ENCODE measurements around the gene RGPD8. TPM values are rescaled to one million over a fixed set of nuclear protein-coding genes. Genes with fewer than 3 reads are reported as not detected.
"Not testable (repeated sequence)": the region's sequence is repeated elsewhere in the genome, so short reads cannot be mapped to it uniquely, and the experiment has no call there.

RGPD8 gene
- total RNA-seq, 1 donor from 2014 or later, result 4.8 TPM

GRCh38 chr2:112438603-112439261, 5.3 kb upstream of the RGPD8 start:
- DNase-seq (ENCODE audit: missing footprints); intact Hi-C loops (cut with DNase I); ATAC-seq: not testable (repeated sequence)

- peak; percentile 32 for DNase-seq (ENCODE audit: missing footprints)
- intact Hi-C loops (cut with DNase I); ATAC-seq: not testable (repeated sequence)
These were observed 4.0 kb upstream of the RGPD8 start for GRCh38 chr2:112437405-112437831.

DNA sequence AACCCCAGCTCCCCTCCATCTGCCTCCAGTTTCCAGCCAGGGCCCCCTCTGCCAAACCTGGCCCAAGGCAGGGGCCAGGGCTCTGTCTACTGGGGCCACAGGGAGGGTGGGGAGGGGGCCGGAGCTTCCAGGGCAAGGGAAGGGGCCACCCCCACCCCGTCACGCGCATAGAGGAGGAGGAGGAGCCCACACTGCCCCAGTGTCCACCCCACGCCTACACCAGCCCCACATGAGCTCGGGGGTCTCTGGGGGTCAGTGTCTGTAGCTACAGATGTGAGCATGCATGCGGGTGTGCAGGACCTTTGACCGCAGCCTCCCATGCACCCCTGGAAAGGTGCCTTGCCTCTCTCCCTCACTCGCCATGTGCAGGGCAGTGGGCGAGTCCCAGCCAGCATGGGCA, 3.5 kb upstream of the RGPD8 start:
- intact Hi-C loops (cut with DNase I); DNase-seq (ENCODE audit: missing footprints); ATAC-seq: not testable (repeated sequence)

DNA sequence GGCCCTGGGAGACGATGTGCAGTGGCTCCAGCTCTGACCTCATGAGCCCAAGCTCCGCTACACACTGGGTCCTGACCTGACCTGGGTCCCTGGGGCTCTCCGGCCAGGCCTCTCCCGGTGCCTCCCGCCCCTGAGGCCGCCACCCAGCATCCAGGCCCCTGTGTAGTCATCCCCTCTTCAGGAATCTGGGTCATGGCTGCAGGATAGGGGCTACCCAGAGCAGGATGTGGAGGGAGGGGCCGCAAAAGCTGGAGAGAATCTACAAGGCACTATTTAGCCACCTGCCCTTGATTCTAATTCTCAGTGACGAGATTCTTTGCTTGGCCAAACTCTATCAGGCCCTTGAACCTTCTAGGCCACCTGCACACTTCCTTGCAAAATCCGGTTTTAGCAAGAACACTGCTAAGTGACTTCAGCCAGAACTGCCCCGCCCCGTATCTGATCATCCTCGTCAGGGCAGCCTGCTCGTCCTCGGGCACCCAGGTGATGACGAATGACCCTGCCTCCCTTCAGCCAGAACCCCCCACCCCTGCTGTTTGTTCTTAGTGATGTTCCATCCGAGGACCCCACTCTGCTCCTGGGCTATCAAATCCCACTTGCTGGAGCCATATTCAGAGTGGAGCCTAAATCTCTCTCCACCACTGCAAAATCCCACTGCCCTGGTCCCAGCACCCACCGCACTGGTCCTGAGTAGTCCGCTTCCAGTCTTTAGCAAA, 2.4 kb upstream of the RGPD8 start:
- DNase-seq (ENCODE audit: missing footprints); intact Hi-C loops (cut with DNase I): not testable (repeated sequence)

DNA sequence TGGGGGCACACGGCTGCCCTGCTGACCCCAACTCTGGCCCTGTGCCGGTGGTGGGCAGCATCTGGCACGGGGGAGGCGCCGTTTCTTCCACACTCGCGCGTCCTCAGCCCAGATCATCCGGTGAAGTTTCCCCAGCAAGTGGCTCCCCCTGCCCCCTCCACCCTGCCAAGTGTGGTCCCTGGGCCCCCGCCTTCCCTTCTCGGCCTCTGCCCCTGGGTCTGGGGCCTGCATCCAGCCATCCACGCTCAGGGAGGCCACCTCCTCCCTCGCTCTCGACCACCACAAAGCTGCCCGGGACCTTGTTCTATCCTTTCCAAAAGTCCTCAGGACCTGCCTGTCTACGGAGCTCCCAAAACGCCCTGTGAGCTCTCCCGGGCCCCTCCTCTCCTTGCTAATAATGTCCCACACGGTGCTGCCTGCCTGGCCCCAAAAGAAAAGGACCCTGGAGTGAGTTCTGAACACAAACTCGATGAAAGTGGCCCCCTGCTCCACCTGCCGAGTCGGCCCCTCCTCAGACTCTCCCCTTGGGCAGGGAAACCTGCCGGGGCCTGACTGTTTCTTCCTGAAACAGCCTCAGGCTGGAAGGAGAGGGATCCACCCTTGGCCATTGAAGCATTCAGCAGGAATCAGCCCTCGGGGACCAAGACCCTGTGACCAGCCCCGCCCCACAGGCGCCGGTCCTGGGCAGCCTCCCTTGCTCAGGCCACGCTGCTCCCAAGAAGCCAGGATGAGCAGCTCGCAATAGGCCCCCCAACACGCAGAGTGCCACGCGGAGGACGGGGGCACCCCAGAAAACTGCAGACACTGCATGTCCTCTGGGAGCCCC, 1.7 kb upstream of the RGPD8 start:
- DNase-seq (ENCODE audit: missing footprints), result peak; percentile 39
- intact Hi-C loops (cut with DNase I), result loop anchor here (5.0 kb wide), 1 partner anchor 313 kb away; no protein-coding TSS in a partner anchor
- ATAC-seq, result not testable (repeated sequence)

More for the DNA sequence above, 2.4 kb upstream of the RGPD8 start:
- ATAC-seq, result not testable (repeated sequence)

- intact Hi-C loops (cut with DNase I), result loop anchor here (5.0 kb wide), 1 partner anchor 312 kb away; no protein-coding TSS in a partner anchor
- peak; percentile 33 for DNase-seq (ENCODE audit: missing footprints)
- ATAC-seq, result no peak
These were observed 686 bp upstream of the RGPD8 start for GRCh38 chr2:112433932-112434730.

DNA sequence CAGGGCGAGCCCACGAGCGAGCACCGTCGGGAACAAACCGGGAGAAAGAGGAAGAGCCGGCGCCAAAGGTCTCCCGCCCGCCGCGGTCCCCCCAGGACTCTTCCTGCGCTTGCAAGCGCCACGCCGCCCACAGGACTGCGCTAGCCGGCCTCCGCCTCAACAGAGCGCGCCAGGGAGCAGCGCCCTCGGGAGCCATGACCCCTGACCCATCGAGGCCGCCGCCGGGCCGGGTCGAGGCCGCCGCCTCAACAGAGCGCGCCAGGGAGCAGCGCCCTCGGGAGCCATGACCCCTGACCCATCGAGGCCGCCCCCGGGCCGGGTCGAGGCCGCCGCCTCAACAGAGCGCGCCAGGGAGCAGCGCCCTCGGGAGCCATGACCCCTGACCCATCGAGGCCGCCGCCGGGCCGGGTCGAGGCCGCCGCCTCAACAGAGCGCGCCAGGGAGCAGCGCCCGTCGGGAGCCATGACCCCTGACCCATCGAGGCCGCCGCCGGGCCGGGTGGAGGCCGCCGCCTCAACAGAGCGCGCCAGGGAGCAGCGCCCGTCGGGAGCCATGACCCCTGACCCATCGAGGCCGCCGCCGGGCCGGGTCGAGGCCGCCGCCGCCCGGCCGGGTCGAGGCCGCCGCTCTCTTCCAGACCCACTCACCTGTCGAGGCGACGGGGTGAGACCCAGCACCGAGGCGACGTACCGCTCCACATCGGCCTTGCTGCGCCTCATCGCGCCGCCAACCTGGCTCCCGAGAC, 538 bp downstream of the RGPD8 start:
- peak; percentile 60 for DNase-seq (ENCODE audit: missing footprints)
- intact Hi-C loops (cut with DNase I), result loop anchor here (5.0 kb wide), 1 partner anchor 311 kb away; no protein-coding TSS in a partner anchor
- peak; percentile 55 for ATAC-seq

DNA sequence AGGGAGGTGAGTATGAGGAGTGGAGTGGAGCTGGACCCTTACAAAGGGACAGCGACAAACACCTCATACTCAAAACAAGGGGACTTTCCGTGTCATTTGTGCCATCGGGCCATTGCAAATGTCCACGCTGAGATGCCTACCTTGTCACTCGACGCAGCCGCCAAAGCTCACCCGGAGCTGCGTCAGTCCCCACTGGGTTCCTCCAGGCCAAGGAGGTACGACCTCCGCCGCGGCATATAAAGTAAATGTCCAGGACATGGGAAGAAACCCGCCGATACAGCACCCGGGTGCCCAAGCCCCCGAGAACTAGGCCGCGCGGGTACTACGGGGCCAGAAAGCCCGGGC, 1.1 kb downstream of the RGPD8 start:
- peak; percentile 23 for DNase-seq (ENCODE audit: missing footprints)
- intact Hi-C loops (cut with DNase I), result loop anchor here (5.0 kb wide), 1 partner anchor 310 kb away; no protein-coding TSS in a partner anchor
- ATAC-seq, result not testable (repeated sequence)

GRCh38 chr2:112431587-112432295, 1.7 kb downstream of the RGPD8 start:
- not testable (repeated sequence) for ATAC-seq; DNase-seq (ENCODE audit: missing footprints)
- intact Hi-C loops (cut with DNase I), result loop anchor here (5.0 kb wide), 1 partner anchor 309 kb away; no protein-coding TSS in a partner anchor

- DNase-seq (ENCODE audit: missing footprints); ATAC-seq; intact Hi-C loops (cut with DNase I): not testable (repeated sequence)
These were observed 8.9 kb downstream of the RGPD8 start for GRCh38 chr2:112424553-112424952.

- intact Hi-C loops (cut with DNase I); DNase-seq (ENCODE audit: missing footprints): not testable (repeated sequence)
These were observed 16.6 kb downstream of the RGPD8 start for GRCh38 chr2:112416860-112417259.

GRCh38 chr2:112360055-112360454, 73.4 kb downstream of the RGPD8 start:
- intact Hi-C loops (cut with DNase I); ATAC-seq: not testable (repeated sequence)

More at GRCh38 chr2:112416860-112417259, 16.6 kb downstream of the RGPD8 start:
- ATAC-seq, result not testable (repeated sequence)

DNA sequence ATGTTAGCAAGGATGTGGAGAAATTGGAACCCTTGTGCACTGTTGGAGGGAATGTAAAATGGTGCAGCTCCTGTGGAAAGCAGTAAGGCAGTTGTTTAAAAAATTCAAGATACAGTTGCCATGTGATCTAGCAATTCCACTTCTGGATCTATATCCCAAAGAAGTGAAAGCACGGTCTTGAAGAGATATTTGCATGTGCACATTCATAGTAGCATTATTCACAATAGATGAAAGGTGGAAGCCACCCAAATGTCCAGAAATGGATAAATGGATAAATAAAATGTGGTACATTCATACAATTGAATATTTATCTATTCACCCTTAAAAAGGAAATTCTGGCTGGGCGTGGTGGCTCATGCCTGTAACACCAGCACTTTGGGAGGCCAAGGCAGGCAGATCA, 79.1 kb downstream of the RGPD8 start:
- ATAC-seq; intact Hi-C loops (cut with DNase I); DNase-seq (ENCODE audit: missing footprints): not testable (repeated sequence)

More at GRCh38 chr2:112360055-112360454, 73.4 kb downstream of the RGPD8 start:
- not testable (repeated sequence) for DNase-seq (ENCODE audit: missing footprints)

DNA sequence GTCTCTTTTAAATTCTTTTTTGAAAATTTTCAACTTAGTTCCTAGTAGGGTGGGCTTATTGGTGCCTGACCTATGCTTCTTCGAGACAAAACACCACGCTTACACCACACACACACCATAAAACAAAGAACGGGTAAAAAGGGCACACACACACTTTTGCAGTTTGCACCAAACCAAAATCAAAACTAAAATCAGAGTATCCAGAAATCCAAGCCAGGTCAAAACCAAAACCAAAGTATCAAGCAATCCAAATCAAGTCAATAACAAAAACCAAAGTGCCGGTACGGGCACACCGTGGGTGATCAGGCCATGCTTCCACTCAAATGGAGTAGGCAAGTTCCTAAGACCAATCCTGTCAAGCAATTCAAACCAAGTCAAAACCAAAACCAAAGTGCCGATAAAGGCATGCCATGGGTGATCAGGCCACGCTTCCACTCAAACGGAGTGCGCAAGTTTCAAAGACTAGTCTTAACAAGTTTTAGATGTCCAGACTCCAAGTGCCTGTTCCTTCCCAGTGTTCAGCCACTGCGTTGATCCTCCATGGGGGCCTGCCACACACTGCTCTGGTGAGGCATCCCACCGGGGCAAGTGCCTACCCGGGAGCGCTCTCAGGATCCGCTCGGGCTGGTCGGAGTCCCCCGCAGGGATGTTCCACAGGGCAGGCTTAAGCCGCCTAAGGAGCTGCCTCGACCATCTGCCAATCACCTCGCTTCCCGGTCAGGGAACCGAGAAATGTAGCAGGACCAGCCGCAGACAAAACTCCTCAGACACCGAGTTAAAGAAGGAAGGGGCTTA, 80.4 kb downstream of the RGPD8 start:
- ATAC-seq; intact Hi-C loops (cut with DNase I): not testable (repeated sequence)
- DNase-seq (ENCODE audit: missing footprints), result peak; percentile 43

DNA sequence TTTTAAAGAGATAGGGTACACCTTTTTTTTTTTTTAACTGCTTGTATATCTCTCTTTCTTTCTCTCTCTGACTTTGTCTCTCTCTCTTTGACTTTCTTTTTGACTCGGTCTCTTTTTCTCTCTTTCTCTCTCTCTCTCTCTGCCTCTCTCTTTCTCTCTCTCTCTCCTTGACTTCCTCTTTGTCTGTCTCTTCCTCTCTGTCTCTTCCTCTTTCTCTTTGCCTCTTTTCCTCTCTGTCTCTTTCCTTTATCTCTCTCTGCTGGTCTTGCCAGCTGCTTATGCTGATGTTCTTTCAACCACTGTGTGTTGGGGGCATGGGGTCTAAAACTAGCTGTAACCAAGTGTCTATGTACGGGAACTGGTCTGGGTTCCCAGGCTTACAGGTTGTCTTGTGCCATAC, 81.2 kb downstream of the RGPD8 start:
- intact Hi-C loops (cut with DNase I); ATAC-seq; DNase-seq (ENCODE audit: missing footprints): not testable (repeated sequence)
